ENCODE data around the gene SEC63.

Gene SEC63

GRCh38 chr6:107853230-107853629, 104.8 kb downstream of the SEC63 start:
- no peak for DNase-seq

- no peak for DNase-seq
Observed at GRCh38 chr6:107849325-107849724, 108.7 kb downstream of the SEC63 start.

GRCh38 chr6:107847844-107848802, 109.9 kb downstream of the SEC63 start:
- peak; percentile 83 for DNase-seq

- no peak for DNase-seq
Observed at GRCh38 chr6:107846262-107846795, 111.7 kb downstream of the SEC63 start.

- no peak for DNase-seq
Observed at GRCh38 chr6:107845777-107846176, 112.2 kb downstream of the SEC63 start.

- no peak for DNase-seq
Observed at GRCh38 chr6:107843400-107843799, 114.6 kb downstream of the SEC63 start.

GRCh38 chr6:107841275-107841670, 116.7 kb downstream of the SEC63 start:
- no peak for DNase-seq

GRCh38 chr6:107840636-107841274, 117.3 kb downstream of the SEC63 start:
- DNase-seq: no peak

- no peak for DNase-seq
Observed at GRCh38 chr6:107833136-107833535, 124.9 kb downstream of the SEC63 start.

- DNase-seq: no peak
Observed at GRCh38 chr6:107832151-107833056, 125.6 kb downstream of the SEC63 start.

GRCh38 chr6:107830060-107830459, 127.9 kb downstream of the SEC63 start:
- DNase-seq: no peak

GRCh38 chr6:107827541-107827940, 130.5 kb downstream of the SEC63 start:
- no peak for DNase-seq

GRCh38 chr6:107823047-107823557, 134.9 kb downstream of the SEC63 start:
- no peak for DNase-seq

- no peak for DNase-seq
Observed at GRCh38 chr6:107822176-107823046, 135.6 kb downstream of the SEC63 start.

GRCh38 chr6:107821591-107821990, 136.4 kb downstream of the SEC63 start:
- DNase-seq: no peak

- peak; percentile 27 for DNase-seq
Observed at GRCh38 chr6:107820338-107821261, 137.4 kb downstream of the SEC63 start.

GRCh38 chr6:107819964-107820337, 138.1 kb downstream of the SEC63 start:
- DNase-seq: no peak

GRCh38 chr6:107819217-107819616, 138.8 kb downstream of the SEC63 start:
- no peak for DNase-seq

- DNase-seq: no peak
Observed at GRCh38 chr6:107818272-107818671, 139.7 kb downstream of the SEC63 start.

GRCh38 chr6:107817784-107818183, 140.2 kb downstream of the SEC63 start:
- no peak for DNase-seq
